Natural killer cell (primary cell): Measurements from ENCODE around the gene LSM4. TPM values are rescaled to one million over a fixed set of nuclear protein-coding genes. Genes with fewer than 3 reads are reported as not detected.
A peak's percentile ranks its signal among the peaks of the same experiment; 100 is the strongest.

Source experiments
- ATAC-seq, 3 donors: fragments of 150-1000 bp in 2 of 3; fragments of 200-7000 bp in 1 of 3; cut with Tn5 transposase; 1 replicate in 1 of 3; 2 replicates in 2 of 3; pipeline ENCODE4 v1.10.0; 2021; ENCODE audit warnings: mild to moderate bottlenecking in 2 of 3, moderate library complexity in 2 of 3
- DNase-seq, 2 donors: peaks; one replicate each; pipeline versions ENCODE4 v3.0.0 to v3.0.0-alpha.2; 2013 to 2021; ENCODE audit warnings: mixed read lengths in 1 of 2
- H3K27ac ChIP-seq: one replicate; pipeline ENCODE4 v1.5.1; 2013; ENCODE audit warnings: mild to moderate bottlenecking, low read length
- H3K27me3 ChIP-seq: one replicate; pipeline ENCODE4 v1.6.1; 2013; ENCODE audit warnings: low read length; ENCODE audit not compliant: control insufficient read depth, insufficient read depth
- H3K36me3 ChIP-seq: one replicate; pipeline ENCODE4 v1.6.1; 2013; ENCODE audit warnings: low read length; ENCODE audit not compliant: control insufficient read depth, insufficient read depth
- H3K4me1 ChIP-seq: one replicate; pipeline ENCODE4 v1.6.1; 2013; ENCODE audit warnings: low read length; ENCODE audit not compliant: control insufficient read depth, insufficient read depth
- H3K4me3 ChIP-seq: one replicate; pipeline ENCODE4 v1.5.1; 2013; ENCODE audit warnings: low read length
- H3K9me3 ChIP-seq: one replicate; pipeline ENCODE4 v1.6.1; 2013; ENCODE audit warnings: low read length; ENCODE audit not compliant: control insufficient read depth, insufficient read depth
- H3K27ac Mint-ChIP-seq, 2 donors: one replicate each; pipeline ENCODE4 v1.8.0; 2022; ENCODE audit warnings: mild to moderate bottlenecking in 2 of 2, mixed read lengths in 2 of 2, moderate library complexity in 1 of 2
- H3K27me3 Mint-ChIP-seq, 2 donors: one replicate each; pipeline ENCODE4 v1.8.0; 2022; ENCODE audit warnings: low read depth in 2 of 2, mixed read lengths in 2 of 2
- H3K36me3 Mint-ChIP-seq: one replicate; pipeline ENCODE4 v1.8.0; 2022; ENCODE audit warnings: mixed read lengths
- H3K4me1 Mint-ChIP-seq, 2 donors: one replicate each; pipeline ENCODE4 v1.8.0; 2022; ENCODE audit warnings: mixed read lengths in 2 of 2
- H3K4me3 Mint-ChIP-seq: one replicate; pipeline ENCODE4 v1.8.0; 2022; ENCODE audit warnings: mild to moderate bottlenecking, moderate library complexity, mixed read lengths
- H3K9me3 Mint-ChIP-seq, 2 donors: one replicate each; pipeline ENCODE4 v1.8.0; 2022; ENCODE audit warnings: mixed read lengths in 2 of 2
- WGBS: methylation state at CpG from one replicate; pipeline ENCODE4 v1.1.7; 2013; ENCODE audit warnings: missing lambda C conversion rate; ENCODE audit not compliant: insufficient coverage; 5-methylcytosine and 5-hydroxymethylcytosine counted together
- intact Hi-C: fragments of 100-400 bp; cut with micrococcal nuclease; formaldehyde crosslinking; loops from one replicate; pipeline ENCODE4 v1.14.2; 2022
- total RNA-seq, 4 donors: library from RNA; stranded (reverse); fragments of 120-200 nt in 1 of 4; gene quantifications; one replicate each; pipeline versions ENCODE4 v1.2.3 to v1.2.4, GENCODE V29; 2013 to 2022
- TF ChIP-seq, protein P1 (sequence below): fragments of 200-600 bp; IDR thresholded peaks from one replicate; pipeline ENCODE4 v1.8.0; 2022; ENCODE audit warnings: antibody characterized with exemption

The LSM4 gene
- total RNA-seq, 3 donors from 2014 or later (not counting 1 experiment from before 2014, with no cell fraction given): 42.4 to 60.8 (median 44.8) TPM

DNA sequence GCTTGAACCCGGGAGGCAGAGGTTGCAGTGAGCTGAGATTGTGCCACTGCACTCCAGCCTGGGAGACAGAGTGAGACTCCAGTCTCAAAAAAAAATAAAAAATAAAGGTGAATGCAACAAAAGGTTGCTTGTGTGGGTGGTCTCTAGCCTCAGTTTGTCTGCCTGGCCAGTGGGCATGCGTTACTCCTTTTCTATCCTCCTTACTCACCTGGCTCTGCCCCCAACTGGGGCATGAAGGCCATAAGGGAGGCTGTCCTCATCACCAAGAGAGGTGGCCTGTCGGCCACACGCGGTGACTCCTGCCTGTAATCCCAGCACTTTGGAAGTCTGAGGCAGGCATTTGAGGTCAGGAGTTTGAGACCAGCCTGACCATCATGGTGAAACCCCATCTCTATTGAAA lies 39.5 kb downstream of the LSM4 start:
- Mint-ChIP-seq H3K27ac (peak overlapping the region; percentile 97 to 99), H3K27me3 (peaks cover 0 to 6% of the 10 kb centered on the region in 2 donors), H3K36me3 (peaks cover 12% of the 10 kb centered on the region), H3K4me3 (peak overlapping the region; percentile 58), H3K4me1 (peaks cover 44 to 56% of the 10 kb centered on the region in 2 donors), H3K9me3 (no peaks in the 10 kb centered on the region)
- H3K27ac ChIP-seq: no peak overlapping the region
- no peak for ATAC-seq
- H3K4me3 ChIP-seq: no peak overlapping the region
- H3K4me1 ChIP-seq: peaks cover 36% of the 10 kb centered on the region
- no peaks in the 10 kb centered on the region for H3K27me3 ChIP-seq
- H3K36me3 ChIP-seq: peaks cover 10% of the 10 kb centered on the region
- DNase-seq: peak in 1 of 2 donors; percentile 22
- TF ChIP-seq, protein P1, sequence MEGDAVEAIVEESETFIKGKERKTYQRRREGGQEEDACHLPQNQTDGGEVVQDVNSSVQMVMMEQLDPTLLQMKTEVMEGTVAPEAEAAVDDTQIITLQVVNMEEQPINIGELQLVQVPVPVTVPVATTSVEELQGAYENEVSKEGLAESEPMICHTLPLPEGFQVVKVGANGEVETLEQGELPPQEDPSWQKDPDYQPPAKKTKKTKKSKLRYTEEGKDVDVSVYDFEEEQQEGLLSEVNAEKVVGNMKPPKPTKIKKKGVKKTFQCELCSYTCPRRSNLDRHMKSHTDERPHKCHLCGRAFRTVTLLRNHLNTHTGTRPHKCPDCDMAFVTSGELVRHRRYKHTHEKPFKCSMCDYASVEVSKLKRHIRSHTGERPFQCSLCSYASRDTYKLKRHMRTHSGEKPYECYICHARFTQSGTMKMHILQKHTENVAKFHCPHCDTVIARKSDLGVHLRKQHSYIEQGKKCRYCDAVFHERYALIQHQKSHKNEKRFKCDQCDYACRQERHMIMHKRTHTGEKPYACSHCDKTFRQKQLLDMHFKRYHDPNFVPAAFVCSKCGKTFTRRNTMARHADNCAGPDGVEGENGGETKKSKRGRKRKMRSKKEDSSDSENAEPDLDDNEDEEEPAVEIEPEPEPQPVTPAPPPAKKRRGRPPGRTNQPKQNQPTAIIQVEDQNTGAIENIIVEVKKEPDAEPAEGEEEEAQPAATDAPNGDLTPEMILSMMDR: no peak
- H3K9me3 ChIP-seq: no peaks in the 10 kb centered on the region
- intact Hi-C loops: no loop called here
- 94% methylated on average over 5 of the region's 5 CpGs for WGBS

DNA sequence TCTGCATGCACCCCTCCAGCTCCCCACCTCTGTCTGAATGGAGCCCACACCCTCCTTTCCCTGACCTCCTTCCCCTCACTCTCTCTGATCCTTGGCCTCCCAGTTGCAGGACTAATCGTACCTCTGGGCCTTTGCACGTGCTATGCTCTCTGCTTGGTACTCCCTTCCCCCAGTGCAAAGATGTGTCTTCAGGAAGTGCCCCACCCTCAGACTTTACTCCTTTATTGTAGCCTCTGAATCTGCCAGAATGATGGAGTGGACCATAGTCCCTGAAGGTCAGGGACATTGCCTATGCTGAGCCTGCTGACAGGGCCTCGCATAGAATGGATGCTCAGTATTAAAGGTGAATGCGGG lies 40.1 kb downstream of the LSM4 start:
- H3K9me3 ChIP-seq: no peaks in the 10 kb centered on the region
- TF ChIP-seq, protein P1: no peak
- peak overlapping the region; percentile 100 for H3K27ac ChIP-seq
- peaks cover 40% of the 10 kb centered on the region for H3K4me1 ChIP-seq
- Mint-ChIP-seq H3K4me3 (peak overlapping the region; percentile 86), H3K4me1 (peaks cover 45 to 59% of the 10 kb centered on the region in 2 donors), H3K9me3 (no peaks in the 10 kb centered on the region), H3K36me3 (peaks cover 12% of the 10 kb centered on the region), H3K27ac (peak overlapping the region; percentile 97 to 99), H3K27me3 (peaks cover 0 to 6% of the 10 kb centered on the region in 2 donors)
- peak in 1 of 2 donors; percentile 49 for DNase-seq
- no peak for ATAC-seq
- no peaks in the 10 kb centered on the region for H3K27me3 ChIP-seq
- peaks cover 15% of the 10 kb centered on the region for H3K36me3 ChIP-seq
- intact Hi-C loops: no loop called here
- 53% methylated on average over 4 of the region's 4 CpGs for WGBS
- H3K4me3 ChIP-seq: peak overlapping the region; percentile 74

DNA sequence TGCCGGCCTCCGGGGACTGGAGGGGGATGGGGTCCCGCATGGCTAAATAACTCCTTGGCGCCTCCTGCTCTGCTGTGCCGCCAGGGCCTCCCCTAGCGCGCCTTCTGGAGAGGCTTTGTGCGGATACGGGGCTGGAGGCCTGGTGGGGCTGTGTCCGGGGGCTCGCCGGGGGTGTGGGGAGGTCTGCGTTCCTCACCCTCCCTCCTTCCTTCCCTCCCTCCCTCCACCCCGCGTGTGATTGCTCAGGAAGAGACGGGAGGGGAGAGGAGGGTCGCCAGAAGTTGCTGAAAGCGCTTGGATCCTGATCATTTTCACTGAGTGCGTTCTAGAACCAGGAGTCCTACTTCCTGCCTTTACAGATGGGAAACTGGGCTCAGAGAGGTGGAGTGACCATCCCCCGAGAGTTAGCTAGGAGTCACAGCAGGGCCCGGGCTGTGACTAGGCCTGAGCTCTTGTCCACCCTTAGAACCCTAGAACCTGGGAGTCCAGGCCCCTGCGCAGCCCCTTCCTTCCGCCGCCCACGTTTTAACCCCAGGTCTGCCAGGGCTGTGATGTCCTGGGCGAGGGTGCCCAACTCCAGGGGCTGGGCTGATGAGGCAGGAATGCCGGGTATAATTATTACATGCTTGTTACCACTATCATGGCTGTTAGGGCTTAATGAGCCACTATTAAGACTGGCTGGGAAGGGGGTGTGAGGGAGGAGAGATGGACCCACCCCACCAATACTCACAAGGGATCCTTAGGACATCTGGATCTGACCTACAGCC lies 40.7 kb downstream of the LSM4 start:
- ATAC-seq: no peak
- H3K9me3 ChIP-seq: no peaks in the 10 kb centered on the region

More for the DNA sequence above, 40.7 kb downstream of the LSM4 start:
- Histone ChIP-seq H3K4me3 (peak overlapping the region; percentile 74), H3K27me3 (no peaks in the 10 kb centered on the region), H3K36me3 (peaks cover 15% of the 10 kb centered on the region), H3K27ac (peak overlapping the region; percentile 100), H3K4me1 (peaks cover 40% of the 10 kb centered on the region)
- Mint-ChIP-seq H3K4me3 (peak overlapping the region; percentile 86), H3K36me3 (peaks cover 12% of the 10 kb centered on the region), H3K4me1 (peaks cover 45 to 59% of the 10 kb centered on the region in 2 donors), H3K9me3 (no peaks in the 10 kb centered on the region), H3K27me3 (peaks cover 0 to 6% of the 10 kb centered on the region in 2 donors), H3K27ac (peak overlapping the region; percentile 97 to 99)
- intact Hi-C loops: no loop called here
- TF ChIP-seq, protein P1: no peak
- 10% methylated on average over 12 of the region's 27 CpGs for WGBS
- DNase-seq: peak in 1 of 2 donors; percentile 45
